GM13977 (cell line): ENCODE data around the gene ST7.

Source experiments
- DNase-seq: peaks from one replicate; pipeline ENCODE4 v3.0.0; 2012; ENCODE audit warnings: low spot score
- CTCF ChIP-seq: IDR thresholded peaks from 2 replicates; pipeline ENCODE4 v1.5.1; 2012; ENCODE audit warnings: mild to moderate bottlenecking, control low read depth; ENCODE audit not compliant: insufficient read depth; ENCODE audit errors: extremely low read depth, missing control alignments
- in situ Hi-C: fragments of 300-500 bp; cut with MboI; formaldehyde crosslinking; loops from one replicate; pipeline ENCODE4 v1.12.0; 2022; ENCODE audit warnings: low sequenced_read_pairs, low pct_unique_long_range_greater_than_20kb, mixed read lengths, inconsistent platforms; ENCODE audit not compliant: unreplicated experiment

Gene ST7

DNA sequence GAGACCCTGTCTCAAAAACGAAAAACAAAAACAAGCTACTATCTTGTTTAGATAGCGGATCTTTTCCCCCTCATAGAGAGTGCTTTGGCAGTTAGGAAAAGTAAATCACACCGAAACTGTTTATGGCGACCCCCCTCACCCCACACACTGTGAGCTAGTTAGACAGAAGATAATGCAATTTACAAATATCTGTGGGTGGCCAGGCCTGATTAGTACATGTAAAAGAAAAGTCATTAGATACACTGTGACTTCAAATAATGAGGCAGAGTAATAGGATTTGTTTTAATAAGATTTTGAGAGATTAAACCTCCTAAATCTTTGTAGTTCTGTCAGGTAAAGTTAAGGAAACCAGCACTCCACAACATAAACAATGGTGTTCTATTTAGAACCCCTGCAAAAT lies 121.1 kb downstream of the ST7 start:
- no peak for DNase-seq
- TF ChIP-seq CTCF, result no peak
- in situ Hi-C loops, result no loop called here

GRCh38 chr7:117075934-117076333 lies 122.6 kb downstream of the ST7 start:
- no peak for TF ChIP-seq CTCF
- in situ Hi-C loops, result no loop called here
- no peak for DNase-seq

- no peak for TF ChIP-seq CTCF
- in situ Hi-C loops, result no loop called here
- no peak for DNase-seq
Measured at GRCh38 chr7:117076426-117076943, 123.2 kb downstream of the ST7 start.

DNA sequence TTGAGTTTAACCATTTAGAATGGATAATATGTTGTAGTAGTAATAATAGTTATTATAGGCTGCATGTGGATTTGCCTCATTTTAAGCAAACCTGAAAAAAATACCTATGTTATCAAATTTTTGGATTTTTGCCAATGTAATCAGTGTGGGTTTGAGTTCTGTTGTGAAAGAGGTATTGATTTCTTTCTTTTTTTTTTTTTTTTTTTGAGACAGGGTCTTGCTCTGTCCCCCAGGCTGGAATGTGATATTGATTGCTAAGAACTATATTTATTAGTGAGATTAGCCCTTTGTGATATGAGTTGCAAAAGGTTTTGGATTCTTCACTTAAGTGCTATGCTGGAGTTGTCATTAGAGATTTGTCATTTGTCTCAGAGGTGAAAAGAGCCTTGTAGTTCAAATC lies 124.4 kb downstream of the ST7 start:
- no peak for DNase-seq
- no peak for TF ChIP-seq CTCF
- in situ Hi-C loops, result no loop called here

DNA sequence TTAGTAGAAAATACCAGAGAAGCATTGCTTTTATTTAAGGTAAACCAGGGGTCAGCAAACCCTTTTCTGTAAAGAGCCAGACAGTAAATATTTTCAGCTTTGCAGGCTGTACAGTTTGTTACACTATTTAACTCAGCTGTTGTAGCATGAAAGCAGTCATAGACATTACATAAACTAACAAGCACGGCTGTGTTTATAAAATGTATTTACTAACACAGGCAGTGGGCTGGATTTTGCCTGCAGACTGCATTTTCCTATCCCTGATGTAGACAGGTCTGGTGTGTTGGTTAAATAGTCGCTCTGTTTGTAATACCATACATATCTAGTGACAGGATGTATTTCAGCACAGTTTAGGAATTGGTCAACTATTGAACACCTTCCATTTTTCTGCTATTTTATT lies 129.3 kb downstream of the ST7 start:
- TF ChIP-seq CTCF, result no peak
- in situ Hi-C loops, result no loop called here
- no peak for DNase-seq

DNA sequence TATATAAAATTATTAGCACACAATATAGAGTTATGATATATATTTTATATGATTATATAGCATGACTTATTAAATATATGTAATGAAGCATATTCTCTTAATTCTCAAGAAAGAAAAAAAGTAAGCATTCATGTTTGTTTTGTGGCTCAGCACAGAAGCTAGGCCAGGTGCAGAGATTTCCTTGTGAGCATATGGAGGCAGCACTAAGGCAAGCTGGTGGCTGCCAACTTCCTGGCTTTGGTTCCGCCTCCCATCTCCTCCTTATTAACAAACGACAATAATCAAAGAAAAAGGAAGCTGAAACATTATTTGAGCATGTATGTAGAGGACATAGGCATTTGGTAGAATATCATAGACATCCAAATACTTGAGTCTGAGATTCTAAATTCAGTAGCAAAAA lies 130.3 kb downstream of the ST7 start:
- in situ Hi-C loops, result no loop called here
- TF ChIP-seq CTCF, result no peak
- no peak for DNase-seq

DNA sequence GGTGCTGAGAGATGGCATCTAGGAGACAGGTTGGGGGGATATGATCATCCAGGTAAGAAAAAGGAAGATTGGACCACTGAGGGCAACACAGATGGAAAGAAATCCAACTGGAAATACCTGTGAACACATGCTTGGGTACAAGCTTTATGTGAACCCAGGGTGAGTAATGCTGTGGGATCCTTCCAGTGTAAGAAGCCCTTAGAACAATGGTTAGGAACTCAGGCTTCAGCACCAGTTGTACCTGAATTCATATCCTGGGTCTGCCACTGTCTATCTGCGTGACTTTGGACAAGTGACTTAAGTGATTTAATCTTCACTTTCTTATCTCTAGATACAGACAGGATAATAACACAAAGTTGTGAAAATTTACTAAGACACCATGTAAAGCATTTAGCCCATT lies 131.0 kb downstream of the ST7 start:
- TF ChIP-seq CTCF, result no peak
- in situ Hi-C loops, result no loop called here
- no peak for DNase-seq
